ENCODE measurements around the gene WT1. TPM values are rescaled to one million over a fixed set of nuclear protein-coding genes. Genes with fewer than 3 reads are reported as not detected.
A peak's percentile ranks its signal among the peaks of the same experiment; 100 is the strongest.

WT1 gene
- total and polyA plus RNA-seq, 2 experiments from 2014 or later, result not detected

- H3K79me2 ChIP-seq (ENCODE audit: insufficient read depth), result no peaks in the 10 kb centered on the region
- H4K20me1 ChIP-seq (ENCODE audit: insufficient read depth), result no peaks in the 10 kb centered on the region
- peaks cover 97% of the 10 kb centered on the region for H3K27me3 ChIP-seq (replicated peaks; ENCODE audit: insufficient read depth)
- H2AFZ ChIP-seq, result no peak overlapping the region
- H3F3A ChIP-seq (ENCODE audit: insufficient read depth), result no peaks in the 10 kb centered on the region
- H3K4me2 ChIP-seq (ENCODE audit: unreplicated experiment), result no peak overlapping the region
- no peak for DNase-seq
- no peak overlapping the region for H3K27ac ChIP-seq
- no peaks in the 10 kb centered on the region for H3K4me1 ChIP-seq (ENCODE audit: insufficient read depth)
- H3K9ac ChIP-seq, result no peak overlapping the region
- no peak overlapping the region for H3K4me3 ChIP-seq
- in situ Hi-C loops (cut with MboI), result no loop called here
- H3K9me3 ChIP-seq (ENCODE audit: low read depth), result no peaks in the 10 kb centered on the region
- H3K9me2 ChIP-seq (ENCODE audit: insufficient read depth), result no peaks in the 10 kb centered on the region
- no peaks in the 10 kb centered on the region for H3K36me3 ChIP-seq (ENCODE audit: low read depth)
- no peak for TF ChIP-seq EZH2 (IDR thresholded peaks at IDR 0.05; ENCODE audit: insufficient read depth, poor library complexity, severe bottlenecking)
- 8 to 10% methylated on average over 38 to 41 of the region's 41 CpGs for WGBS, 2 experiments (ENCODE audit: low coverage in 1 of 2, low lambda C conversion rate in 2 of 2, missing lambda C conversion rate in 2 of 2)
Observed at GRCh38 chr11:32427935-32428664, 7.2 kb downstream of the WT1 start.

DNA sequence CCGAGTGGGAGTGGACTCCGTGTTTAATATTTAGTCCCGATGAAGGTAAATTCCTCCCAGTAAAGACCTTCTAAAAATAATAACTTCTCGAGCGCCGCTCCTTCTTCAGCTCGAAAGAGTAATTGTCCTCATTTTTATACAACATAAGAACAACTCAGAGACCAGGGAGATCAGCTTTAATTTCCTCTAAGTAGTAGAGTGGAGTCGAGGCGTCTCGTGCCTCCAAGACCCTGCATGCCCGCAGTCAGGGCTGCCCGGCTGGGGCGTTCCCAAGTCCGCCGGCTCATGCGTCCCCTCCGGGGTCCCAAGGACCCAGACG is 7.8 kb downstream of the WT1 start:
- Histone ChIP-seq H3K79me2 (ENCODE audit: insufficient read depth) (no peaks in the 10 kb centered on the region), H2AFZ (no peak overlapping the region), H4K20me1 (ENCODE audit: insufficient read depth) (no peaks in the 10 kb centered on the region), H3K9me2 (ENCODE audit: insufficient read depth) (no peaks in the 10 kb centered on the region), H3K9me3 (ENCODE audit: low read depth) (no peaks in the 10 kb centered on the region), H3K27ac (no peak overlapping the region), H3K4me3 (no peak overlapping the region), H3K4me2 (ENCODE audit: unreplicated experiment) (no peak overlapping the region), H3K4me1 (ENCODE audit: insufficient read depth) (no peaks in the 10 kb centered on the region), H3K9ac (no peak overlapping the region), H3K36me3 (ENCODE audit: low read depth) (no peaks in the 10 kb centered on the region), H3K27me3 (replicated peaks; ENCODE audit: insufficient read depth) (peaks cover 95% of the 10 kb centered on the region), H3F3A (ENCODE audit: insufficient read depth) (no peaks in the 10 kb centered on the region)
- in situ Hi-C loops (cut with MboI), result no loop called here
- no peak for TF ChIP-seq EZH2phosphoT487 (IDR thresholded peaks at IDR 0.05; ENCODE audit: insufficient read depth, low read depth)
- TF ChIP-seq EZH2 (IDR thresholded peaks at IDR 0.05; ENCODE audit: insufficient read depth, poor library complexity, severe bottlenecking), result peak; percentile 72
- 6 to 7% methylated on average over 18 of the region's 18 CpGs for WGBS, 2 experiments (ENCODE audit: low coverage in 1 of 2, low lambda C conversion rate in 2 of 2, missing lambda C conversion rate in 2 of 2)
- DNase-seq, result no peak

GRCh38 chr11:32426819-32427615 is 8.3 kb downstream of the WT1 start:
- H3K4me1 ChIP-seq (ENCODE audit: insufficient read depth), result no peaks in the 10 kb centered on the region
- no peak overlapping the region for H3K27ac ChIP-seq
- no peak overlapping the region for H3K4me2 ChIP-seq (ENCODE audit: unreplicated experiment)
- DNase-seq, result no peak
- H3K27me3 ChIP-seq (replicated peaks; ENCODE audit: insufficient read depth), result peaks cover 92% of the 10 kb centered on the region
- no peaks in the 10 kb centered on the region for H3K79me2 ChIP-seq (ENCODE audit: insufficient read depth)
- no peaks in the 10 kb centered on the region for H4K20me1 ChIP-seq (ENCODE audit: insufficient read depth)
- in situ Hi-C loops (cut with MboI), result no loop called here
- no peaks in the 10 kb centered on the region for H3K36me3 ChIP-seq (ENCODE audit: low read depth)
- 8 to 9% methylated on average over 37 to 59 of the region's 59 CpGs for WGBS, 2 experiments (ENCODE audit: low coverage in 1 of 2, low lambda C conversion rate in 2 of 2, missing lambda C conversion rate in 2 of 2)
- H3K4me3 ChIP-seq, result no peak overlapping the region
- peak; percentile 79 for TF ChIP-seq EZH2 (IDR thresholded peaks at IDR 0.05; ENCODE audit: insufficient read depth, poor library complexity, severe bottlenecking)
- TF ChIP-seq EZH2phosphoT487 (IDR thresholded peaks at IDR 0.05; ENCODE audit: insufficient read depth, low read depth), result no peak
- H3K9me2 ChIP-seq (ENCODE audit: insufficient read depth), result no peaks in the 10 kb centered on the region
- H3K9ac ChIP-seq, result no peak overlapping the region
- no peaks in the 10 kb centered on the region for H3K9me3 ChIP-seq (ENCODE audit: low read depth)
- H2AFZ ChIP-seq, result no peak overlapping the region
- H3F3A ChIP-seq (ENCODE audit: insufficient read depth), result no peaks in the 10 kb centered on the region

DNA sequence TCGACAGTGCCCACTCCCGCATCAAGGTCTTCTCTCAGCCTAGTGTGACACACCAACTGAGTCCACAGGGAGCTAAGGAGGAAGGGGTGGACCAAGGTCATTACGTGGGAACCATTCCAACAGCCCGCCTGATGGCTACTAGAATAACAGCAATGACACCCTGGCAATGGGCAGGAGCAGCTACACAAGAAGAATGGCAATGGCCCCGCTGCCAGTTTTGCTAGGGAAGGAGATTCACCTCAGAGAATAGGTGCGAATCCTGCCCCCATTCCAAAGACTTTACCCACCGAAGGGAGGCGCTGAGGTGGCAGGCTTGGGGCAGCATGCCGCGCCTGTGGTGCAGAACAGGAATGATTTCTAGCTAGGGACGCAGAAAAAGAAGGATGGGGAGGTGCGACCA is 9.1 kb downstream of the WT1 start:
- no peaks in the 10 kb centered on the region for H3F3A ChIP-seq (ENCODE audit: insufficient read depth)
- no peaks in the 10 kb centered on the region for H3K9me2 ChIP-seq (ENCODE audit: insufficient read depth)
- no peak overlapping the region for H2AFZ ChIP-seq
- H3K4me2 ChIP-seq (ENCODE audit: unreplicated experiment), result no peak overlapping the region
- no peaks in the 10 kb centered on the region for H3K4me1 ChIP-seq (ENCODE audit: insufficient read depth)
- no peaks in the 10 kb centered on the region for H3K36me3 ChIP-seq (ENCODE audit: low read depth)
- no peak overlapping the region for H3K4me3 ChIP-seq
- in situ Hi-C loops (cut with MboI), result no loop called here
- TF ChIP-seq EZH2phosphoT487 (IDR thresholded peaks at IDR 0.05; ENCODE audit: insufficient read depth, low read depth) (no peak), EZH2 (IDR thresholded peaks at IDR 0.05; ENCODE audit: insufficient read depth, poor library complexity, severe bottlenecking) (peak; percentile 54)
- H4K20me1 ChIP-seq (ENCODE audit: insufficient read depth), result no peaks in the 10 kb centered on the region
- H3K9me3 ChIP-seq (ENCODE audit: low read depth), result no peaks in the 10 kb centered on the region
- H3K9ac ChIP-seq, result no peak overlapping the region
- 3% methylated on average over 12 of the region's 12 CpGs for whole genome bisulfite sequencing, 2 experiments (ENCODE audit: low coverage in 1 of 2, low lambda C conversion rate in 2 of 2, missing lambda C conversion rate in 2 of 2)
- DNase-seq, result no peak
- H3K27ac ChIP-seq, result no peak overlapping the region
- peaks cover 83% of the 10 kb centered on the region for H3K27me3 ChIP-seq (replicated peaks; ENCODE audit: insufficient read depth)
- no peaks in the 10 kb centered on the region for H3K79me2 ChIP-seq (ENCODE audit: insufficient read depth)
